ENCODE measurements around the gene NLRP9.

The NLRP9 gene

DNA sequence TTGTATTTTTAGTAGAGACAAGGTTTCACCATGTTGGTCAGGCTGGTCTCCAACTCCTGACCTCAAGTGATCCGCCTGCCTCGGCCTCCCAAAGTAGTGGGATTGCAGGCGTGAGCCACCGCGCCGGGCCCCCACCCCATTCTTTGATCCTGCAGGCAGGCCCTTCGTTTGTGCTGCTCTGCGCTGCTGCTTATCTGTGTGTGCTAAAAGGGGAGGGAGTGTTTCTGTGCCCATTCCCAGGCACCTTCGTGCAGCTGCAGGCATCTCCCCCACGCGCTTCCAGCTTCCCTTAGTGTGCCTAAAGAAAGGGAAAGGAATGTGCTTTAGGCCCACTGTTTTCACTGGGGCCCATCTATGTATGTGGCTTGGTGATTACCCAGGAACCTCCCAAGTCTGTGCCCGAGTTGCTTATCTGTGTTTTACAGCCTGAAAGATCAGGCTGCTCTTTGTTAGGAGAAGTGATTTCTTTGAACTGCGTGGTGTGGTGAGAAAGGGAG is 36.0 kb downstream of the NLRP9 start:
- no peak for DNase-seq

DNA sequence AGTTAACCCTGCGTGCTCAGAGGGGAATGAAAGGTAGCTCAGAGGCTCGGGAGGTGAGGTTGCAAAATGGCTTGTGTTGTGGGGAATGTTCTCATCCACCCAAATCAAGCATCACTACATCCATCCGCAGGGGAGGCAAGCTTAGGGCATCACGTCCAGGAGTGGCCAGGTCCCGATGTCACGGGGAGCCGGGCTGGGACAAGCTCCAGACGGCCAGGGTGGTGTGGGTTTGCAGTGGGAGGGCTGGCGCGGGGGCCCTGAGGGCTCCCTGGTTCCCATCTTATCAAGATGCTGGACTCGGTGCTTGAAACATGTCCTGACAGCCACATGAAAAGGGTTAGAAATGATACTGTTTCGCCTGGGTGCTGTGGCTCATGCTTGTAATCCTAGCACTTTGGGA is 37.4 kb downstream of the NLRP9 start:
- DNase-seq, result no peak

DNA sequence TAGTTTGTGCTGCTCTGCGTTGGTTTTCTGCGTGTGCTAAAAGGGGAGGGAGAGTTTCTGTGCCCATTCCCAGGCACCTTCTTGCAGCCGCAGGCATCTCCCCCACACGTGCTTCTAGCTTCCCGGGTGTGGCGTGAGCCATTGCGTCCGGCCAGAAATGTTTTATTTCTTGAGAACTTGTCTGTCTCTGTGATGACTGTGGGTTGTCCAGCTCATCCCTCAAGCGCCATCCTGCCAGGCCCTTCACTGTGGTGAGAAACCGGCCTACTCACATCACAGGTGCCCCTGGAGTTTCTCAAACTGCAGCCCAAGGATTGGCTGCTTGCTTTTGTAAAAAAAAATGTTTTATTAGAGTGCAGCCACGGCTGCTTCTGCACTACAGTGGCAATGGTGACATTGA is 39.0 kb downstream of the NLRP9 start:
- no peak for DNase-seq

DNA sequence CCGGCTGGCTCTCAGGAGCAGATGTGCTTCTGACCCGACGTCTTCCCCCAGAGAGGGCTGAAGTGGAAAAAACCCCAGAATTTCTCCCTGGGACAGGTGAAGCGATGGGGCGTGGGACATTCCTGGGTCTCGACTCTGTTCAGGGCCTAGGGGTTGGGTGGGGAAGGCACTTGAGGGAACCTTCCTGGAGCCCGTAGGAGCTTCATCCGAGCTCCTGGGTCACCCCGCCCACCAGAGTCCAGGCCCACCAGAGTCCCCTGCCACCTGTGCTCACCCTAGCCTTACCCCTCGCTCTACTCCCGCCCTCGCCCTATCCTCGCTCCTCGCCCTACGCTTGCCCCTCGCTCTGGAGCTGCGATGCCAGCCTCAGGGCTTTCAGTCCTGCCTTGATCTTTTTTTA is 39.9 kb downstream of the NLRP9 start:
- no peak for DNase-seq

DNA sequence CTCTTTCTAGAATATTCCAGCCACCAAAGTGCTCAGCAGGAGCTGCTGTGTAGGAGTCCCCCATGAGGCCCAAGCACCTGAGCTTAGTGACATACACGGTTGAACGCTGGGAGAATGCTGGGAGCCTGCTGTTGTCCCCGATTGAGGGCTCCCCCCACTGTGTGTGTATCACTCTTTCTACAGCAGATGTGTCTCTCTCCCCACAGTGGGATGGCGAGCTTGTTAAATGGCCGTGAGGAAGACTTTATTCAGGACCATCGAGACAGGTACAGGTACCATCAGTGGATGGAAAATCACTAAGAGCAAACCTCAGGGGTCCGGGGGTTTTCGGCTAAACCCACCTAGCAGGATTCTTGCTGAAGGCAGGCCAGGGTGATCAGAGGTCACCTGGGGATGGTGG is 40.5 kb downstream of the NLRP9 start:
- no peak for DNase-seq

DNA sequence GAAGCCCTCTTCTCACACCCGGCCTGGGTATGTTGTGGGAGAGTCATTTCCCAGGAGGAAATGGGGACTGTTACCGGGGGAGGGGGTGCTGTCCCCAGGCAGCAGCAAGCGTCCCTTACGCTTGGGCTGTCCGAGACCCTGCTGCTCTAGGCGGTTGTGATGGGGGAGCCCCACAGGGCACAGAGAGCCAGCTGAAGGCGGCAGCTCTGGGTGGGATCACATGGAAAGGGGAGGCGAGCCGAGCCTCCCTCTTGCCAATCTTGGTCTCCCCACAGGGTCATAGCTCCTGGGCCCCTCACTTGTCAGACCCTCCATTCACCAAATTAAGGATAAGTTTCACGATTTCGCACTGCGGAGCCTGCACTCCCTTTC is 41.1 kb downstream of the NLRP9 start:
- DNase-seq, result no peak

DNA sequence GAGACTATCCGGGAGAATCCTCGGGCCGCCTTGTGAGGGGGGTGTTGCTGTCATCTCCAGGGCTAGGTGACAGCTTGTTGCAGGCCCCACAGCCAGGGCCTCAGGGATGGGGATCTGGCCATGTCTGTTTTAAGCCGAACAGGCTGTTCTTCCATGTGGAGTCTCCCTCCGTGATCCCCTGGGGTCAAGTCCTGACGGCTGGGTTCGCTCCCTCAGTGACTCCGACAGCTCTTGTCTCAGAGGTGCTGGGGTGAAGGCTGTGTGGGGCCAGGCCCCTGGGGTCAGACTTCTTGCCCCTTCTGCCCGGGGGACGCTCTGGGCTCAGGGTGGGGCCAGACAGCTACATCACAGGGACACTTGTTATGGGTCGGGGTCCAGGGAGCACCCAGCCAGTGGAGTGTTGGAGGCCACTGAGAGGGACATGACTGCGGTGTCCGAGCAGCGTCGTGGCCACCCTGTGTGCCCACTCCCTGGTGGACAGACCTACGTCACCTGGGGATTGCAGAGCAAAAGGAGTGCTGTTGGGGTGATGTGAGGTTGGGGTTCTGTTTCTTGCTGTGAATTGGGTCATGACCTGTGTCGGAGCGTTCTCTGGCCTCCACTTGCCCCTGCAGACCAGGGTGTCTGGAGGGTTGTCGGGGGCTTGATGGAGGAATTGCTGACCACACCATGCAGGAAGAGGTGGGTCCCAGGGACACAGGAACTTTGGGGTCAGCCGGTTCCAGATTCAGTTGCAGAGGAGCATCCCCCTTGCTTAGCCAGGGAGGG is 41.7 kb downstream of the NLRP9 start:
- no peak for DNase-seq

DNA sequence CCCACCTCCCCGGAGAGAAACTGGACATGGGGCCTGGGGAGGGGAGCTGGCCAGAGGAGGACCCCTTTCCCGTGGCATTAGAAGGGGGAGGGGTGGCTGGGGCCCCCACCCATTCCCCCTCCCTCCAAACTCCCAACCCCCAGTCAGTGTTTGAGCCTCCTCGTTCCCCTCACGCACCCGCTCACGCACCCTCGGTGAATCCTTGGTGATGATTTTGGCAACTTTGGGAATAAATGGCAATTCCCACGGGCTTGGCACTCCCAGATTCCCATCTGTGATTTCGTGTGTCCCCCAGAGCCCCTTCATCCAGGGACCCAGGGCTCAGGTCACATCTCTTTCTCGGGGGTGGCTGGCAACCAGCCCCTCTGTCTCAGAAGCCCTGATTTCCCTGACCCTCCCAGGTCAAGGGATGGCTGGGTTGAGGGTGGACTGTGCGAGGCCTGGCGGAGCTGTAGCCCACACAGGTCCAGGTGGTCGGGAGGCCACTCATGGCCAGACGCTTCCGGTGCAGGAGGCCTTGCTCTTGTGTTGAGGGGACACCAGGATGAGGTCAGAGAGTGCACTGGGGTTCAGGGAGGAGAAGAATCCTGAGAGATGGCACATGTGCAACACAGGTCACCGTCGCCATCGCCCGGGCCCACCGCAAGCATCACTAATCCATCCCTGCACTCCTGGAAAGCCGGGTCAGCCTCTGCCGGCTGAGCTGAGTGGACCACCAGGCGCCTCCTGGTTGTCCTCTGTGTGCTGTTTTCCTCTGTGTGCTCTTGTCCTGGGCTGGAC is 42.5 kb downstream of the NLRP9 start:
- DNase-seq, result no peak

DNA sequence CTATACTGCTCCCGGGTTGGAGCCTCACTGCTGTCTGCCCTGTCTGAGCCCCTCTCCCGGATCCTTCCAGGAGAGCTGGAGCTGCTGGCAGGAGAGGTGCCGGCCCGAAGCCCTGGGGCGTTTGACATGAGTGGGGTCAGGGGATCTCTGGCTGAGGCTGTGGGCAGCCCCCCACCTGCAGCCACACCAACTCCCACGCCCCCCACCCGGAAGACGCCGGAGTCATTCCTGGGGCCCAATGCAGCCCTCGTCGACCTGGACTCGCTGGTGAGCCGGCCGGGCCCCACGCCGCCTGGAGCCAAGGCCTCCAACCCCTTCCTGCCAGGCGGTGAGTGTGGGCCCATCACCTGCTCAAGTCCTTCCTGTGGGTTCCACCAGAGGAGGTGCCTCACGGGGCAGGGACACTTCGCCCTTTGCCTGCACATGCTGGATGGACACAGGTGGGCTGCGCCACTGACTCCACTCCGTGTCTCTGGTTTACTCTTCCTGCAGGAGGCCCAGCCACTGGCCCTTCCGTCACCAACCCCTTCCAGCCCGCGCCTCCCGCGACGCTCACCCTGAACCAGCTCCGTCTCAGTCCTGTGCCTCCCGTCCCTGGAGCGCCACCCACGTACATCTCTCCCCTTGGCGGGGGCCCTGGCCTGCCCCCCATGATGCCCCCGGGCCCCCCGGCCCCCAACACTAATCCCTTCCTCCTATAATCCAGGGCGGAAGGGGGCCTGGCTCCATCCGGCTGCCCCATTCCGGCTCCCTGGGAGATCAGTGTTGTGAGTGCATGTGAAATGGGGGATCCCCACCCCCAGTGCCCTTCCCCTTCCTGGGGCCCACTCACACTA is 43.3 kb downstream of the NLRP9 start:
- DNase-seq, result no peak

DNA sequence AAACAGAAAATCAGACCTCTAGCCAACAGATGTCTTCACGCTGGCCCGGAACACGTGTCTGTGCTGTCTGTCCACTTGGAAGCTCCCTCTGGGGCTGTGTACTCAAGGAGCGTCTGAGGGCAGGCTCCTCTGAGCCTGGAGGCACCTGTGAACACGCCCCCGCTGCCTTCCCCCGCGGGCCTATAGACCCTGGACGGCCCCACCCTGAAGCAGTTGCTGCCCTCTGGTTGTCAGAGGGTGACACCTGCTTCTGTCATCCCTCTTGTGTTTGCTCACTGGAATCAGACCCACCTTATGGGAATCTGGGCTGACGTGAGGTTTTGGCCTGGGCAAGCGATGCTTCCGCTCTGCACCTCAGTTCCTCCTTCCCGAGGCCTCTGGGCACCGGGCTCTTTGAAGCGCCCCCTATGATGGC is 44.0 kb downstream of the NLRP9 start:
- DNase-seq, result no peak

DNA sequence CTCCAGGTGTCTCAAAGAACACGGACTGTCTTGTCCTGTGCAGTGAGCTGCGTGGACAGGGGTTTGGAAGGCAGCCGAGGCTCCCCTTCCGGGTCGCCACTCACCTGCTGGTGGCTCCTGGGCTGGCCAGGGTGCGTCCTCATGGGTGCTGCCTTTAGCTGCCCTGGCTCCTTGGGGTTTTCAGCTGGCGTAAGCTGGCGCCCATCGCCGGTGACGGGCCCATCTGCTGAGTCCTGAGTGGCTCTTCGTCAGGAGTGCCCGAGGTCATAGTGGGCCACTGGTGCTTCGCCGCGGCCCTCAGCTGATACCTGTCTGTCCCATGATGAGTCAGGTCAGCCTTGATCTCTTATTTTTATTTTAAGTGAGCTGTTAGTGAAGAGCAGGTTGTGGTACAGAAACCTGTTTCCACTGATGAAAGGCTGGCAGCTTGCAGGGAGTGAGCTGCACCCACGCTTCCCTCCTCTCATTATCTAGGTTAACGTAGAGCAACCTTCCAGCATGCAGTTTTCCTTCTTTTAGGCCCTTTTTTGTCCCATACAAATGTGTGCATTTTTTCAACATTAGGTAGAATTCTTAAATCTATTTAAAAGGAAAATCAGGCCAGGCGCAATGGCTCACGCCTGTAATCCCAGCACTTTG is 44.7 kb downstream of the NLRP9 start:
- no peak for DNase-seq

DNA sequence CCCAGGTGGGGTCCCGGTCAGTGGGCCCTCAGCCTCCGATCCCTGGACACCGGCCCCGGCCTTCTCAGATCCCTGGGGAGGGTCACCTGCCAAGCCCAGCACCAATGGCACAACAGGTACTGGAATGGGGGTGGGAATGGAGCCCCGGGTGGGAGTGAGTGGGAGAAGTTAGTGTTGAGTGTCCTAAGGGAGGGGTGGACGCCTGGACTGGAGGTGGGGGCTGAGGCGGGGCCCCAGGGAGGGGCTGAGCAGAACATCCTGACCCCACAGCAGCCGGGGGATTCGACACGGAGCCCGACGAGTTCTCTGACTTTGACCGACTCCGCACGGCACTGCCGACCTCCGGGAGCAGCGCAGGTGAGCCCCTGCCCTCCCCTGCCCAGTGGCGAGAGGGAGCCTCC is 45.5 kb downstream of the NLRP9 start:
- no peak for DNase-seq

DNA sequence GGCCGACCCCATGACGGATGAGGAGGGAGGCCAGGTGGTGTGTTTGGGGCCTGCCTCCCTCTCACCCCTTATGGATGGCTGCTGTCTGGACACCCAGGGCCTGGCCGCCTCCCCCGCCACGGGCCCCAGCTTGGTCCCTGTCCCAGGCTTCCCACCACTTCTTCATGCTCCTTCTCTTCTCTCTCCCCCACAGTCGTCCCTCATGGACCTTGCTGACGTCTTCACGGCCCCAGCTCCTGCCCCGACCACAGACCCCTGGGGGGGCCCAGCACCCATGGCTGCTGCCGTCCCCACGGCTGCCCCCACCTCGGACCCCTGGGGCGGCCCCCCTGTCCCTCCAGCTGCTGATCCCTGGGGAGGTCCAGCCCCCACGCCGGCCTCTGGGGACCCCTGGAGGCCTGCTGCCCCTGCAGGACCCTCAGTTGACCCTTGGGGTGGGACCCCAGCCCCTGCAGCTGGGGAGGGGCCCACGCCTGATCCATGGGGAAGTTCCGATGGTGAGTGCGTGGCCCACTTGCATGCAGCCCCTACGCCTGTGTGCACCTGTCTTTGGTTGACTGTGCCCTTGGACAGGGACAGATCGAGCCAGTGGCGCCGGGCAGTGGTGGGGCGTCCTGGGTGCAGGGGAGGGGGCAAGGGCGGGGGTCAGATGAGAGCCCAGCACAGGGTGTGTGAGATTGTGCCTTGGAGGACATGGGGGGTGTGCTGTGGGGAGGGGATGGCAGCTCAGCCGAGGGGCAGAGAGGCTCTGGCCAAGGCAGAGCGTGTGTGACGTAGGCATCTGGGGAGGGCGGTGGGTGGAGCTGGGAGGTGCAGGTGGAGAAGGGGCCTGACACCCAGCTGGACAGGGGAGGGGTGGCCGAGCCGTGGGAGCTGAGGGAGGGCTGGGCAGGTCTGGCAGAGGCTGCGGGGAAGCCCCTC is 46.4 kb downstream of the NLRP9 start:
- DNase-seq, result no peak

DNA sequence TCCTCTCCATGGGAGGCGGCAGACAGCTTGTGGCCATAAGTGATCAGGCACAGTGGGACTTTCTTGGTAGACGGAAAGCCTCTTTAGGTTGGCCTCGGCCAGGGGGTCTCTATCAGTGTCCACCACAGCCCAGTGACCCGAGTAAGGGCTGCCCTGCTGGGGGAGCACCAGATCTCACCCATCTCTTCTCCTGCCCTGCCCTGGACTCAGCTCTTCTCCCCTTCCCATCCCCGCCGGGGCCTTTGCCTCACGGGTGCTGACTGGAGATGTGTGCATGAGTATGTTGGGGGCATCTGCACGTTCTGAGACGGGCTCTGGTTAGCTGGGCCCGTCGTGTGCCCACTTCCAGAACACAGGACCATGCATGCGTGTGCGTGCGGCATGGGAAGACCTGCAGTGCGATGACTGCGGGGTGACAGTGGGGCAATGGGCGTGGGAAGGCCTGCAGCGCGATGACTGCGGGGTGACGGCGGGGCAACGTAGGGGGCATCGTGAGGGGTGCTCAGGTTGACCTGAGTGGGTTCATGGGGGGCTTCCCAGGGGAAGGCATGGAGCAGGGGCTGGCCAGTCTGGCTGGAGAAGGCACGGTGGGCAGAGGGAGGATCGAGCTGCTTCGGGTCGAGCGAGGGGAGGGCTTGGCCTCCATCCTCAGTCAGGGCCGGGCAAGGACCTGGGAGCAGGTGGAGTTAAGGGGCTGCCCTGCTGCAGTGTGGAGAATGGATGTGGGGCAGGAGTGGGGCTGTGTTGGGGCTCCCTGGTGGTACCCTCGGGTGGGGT is 47.2 kb downstream of the NLRP9 start:
- DNase-seq, result no peak

DNA sequence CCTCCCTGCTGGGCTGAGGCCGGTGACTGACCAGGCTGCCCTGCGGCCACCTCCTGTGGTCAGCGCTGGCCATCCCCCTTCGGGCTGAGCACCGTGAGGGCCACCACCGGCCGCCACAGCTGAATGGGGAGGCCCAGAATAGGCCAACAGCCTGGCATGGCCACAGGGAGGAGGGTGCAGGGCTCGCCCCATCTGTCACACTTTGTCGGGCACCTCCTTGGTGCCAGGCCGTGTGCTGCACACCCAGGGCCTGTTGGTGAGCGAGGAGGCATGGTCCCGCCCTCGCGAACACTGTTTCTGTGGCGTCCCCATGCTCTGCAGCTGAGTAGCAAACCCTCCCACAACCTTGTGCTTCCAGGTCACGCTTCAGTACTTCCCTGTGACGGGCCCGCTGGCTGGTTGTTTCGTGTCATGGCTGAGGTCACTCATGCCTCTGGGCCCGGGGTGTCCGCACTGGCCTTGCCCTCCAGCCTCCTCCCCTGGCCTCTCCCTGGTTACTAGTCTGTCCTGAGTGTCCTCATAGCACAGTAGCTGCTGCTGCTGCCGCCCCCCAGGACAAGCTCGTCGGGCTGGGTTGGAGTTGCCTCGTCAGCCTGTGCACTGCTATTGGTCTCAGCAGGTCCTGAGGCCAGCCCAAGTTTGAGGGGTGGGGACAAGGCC is 48.0 kb downstream of the NLRP9 start:
- no peak for DNase-seq

DNA sequence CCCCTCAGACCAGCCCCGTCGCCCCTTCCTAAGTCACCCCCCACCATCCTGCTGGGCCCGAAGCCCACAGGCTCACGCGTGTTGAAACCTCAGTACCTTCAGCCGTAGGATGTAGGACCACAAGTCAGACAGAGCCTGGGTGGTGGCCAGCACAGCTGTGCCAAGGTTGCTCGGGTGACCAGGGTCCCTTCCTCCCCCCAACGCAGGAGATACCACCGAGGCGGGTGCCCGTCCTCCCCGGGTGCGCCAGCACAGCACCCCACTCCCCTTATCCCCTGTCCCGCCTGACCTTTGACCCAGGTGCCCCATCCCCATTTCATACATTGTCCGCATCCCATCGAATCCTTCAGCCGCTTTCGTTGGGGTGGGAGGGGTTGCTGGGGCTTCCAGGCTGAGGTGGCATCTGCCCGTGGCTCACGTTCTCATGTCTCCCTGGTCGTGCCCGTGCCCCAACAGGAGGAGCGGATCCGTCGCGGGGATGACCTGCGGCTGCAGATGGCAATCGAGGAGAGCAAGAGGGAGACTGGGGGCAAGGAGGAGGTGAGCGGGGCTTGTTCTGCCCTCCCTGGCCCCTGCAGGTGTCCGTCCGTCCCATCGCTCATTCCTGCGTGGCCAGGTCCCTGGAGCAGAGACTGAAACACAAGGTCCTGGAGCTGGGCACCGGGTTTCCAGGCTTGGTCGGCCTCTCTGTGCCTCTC is 48.6 kb downstream of the NLRP9 start:
- DNase-seq, result no peak

DNA sequence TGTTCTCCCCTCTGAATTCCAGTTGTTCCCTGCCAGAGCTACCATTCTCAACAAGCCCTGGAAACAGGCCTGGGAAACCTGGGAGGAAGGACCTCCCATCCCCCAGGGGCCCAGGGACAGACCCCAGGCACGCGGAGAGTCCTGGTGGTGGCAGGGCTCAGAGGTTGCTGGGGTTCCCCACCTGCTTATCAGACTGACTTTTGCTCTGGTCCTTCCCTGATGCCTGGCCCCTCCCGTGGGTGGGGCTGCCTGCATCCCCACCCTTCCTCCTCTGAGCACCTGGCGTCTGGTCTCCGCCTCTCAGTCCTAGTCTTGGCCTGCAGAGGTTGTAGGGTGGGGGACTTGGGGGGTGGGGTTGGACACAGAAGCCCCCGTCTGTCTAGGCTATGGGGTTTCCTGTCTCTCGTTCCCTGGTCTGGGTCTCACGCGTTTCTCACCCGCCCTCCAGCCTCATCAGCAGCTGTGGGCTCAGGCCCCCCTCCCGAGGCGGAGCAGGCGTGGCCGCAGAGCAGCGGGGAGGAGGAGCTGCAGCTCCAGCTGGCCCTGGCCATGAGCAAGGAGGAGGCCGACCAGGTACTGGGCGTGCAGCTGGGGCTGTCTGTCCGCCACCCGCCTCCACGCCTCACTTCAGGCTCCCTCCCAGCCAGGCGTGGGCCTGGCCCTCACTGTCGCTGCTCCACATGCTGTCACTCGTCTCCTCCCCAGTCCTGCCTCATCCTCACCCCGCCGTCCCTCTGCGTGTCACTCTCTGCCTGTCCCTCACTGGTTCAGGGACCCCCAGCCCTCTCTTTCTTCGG is 49.6 kb downstream of the NLRP9 start:
- no peak for DNase-seq

DNA sequence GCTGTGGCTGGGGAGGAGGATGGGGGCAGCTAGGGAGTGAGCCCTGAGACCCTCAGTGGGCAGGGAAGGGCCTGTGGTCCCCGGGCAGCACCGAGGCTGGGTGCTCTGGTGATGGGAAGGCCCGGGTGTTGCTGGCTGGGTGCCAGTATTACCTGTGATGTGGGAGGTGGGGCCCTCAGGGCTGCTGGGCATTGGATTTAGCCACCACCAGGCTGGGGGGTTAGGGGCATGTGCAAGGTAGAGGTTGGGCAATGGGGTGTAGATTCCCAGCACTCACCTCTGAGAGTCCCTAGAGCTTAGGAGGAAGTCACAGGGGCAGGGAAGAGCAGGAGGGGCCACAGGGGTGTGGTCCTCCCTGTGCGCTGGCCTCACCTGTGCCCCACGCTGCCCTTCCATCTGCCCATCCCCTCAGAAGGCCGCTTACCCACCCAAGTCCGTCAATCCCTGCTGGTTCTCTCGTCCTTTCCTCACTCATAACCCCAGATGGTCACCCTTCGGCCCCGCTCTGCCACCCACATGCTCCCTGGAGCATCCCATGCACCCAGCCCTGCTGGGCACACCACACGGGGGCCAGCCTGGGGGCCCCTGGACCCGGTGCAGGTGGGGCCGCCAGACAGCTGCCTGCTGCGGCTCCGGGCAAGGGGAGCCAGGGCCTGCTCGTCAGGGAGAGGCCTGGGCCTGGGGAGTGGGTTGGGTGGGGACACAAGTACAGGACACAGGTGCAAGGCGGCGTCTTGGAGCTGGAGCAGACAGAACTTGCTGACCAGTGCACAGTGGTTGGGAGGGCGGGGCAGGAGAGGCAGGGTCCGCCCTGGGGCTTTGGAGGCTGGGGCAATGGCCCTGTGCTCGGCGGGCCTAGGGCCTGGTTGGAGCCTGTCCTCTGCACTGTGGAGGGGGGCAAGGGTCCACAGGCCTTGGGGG is 50.7 kb downstream of the NLRP9 start:
- DNase-seq, result no peak
